Activated CD4-positive, CD25-positive, alpha-beta regulatory T cell (primary cell): ENCODE measurements around the gene CNTN2.

ENCODE experiments used
- DNase-seq, 4 experiments: peaks; one replicate each; lab custom pipeline; 2025; lab: John Stamatoyannopoulos, UW

The CNTN2 gene

GRCh38 chr1:205072881-205073280 is 29.9 kb downstream of the CNTN2 start:
- no peak for DNase-seq

DNA sequence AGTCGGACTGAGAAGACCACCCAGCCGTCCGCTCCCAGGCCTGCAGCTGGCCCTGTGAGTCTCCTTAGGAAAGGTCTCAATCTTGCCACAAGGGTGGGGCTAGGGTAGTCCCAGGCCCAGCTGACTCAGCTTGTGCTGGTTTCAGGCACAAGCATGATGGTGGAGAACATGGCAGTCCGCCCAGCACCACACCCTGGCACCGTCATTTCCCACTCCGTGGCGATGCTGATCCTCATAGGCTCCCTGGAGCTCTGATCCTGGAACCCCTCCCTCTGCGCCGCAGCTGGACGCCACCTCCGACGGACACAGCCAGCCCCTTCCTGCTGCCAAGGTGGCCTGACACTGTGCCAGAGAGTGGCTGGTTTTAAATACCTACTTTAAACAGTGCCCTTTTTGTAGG is 30.5 kb downstream of the CNTN2 start:
- no peak for DNase-seq

DNA sequence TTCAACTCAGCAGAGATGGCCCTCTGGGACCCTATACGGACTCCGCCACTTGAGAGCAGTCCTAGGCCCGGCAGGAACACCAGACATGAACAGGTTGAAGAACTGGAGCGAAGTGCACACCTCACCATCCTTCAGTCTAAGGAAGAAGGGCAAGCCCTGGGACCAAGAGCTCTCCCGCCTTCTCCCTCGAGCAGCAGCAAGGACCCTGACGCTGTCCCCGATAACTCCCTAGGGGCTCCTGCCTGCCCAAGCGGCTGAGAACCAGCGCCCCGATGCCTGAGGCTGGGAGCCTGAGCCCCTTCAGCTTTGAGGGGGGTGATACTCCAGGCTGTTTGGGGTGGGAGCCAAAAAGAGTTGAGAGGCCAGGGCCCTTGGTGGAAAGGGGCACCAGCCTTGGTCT is 31.1 kb downstream of the CNTN2 start:
- no peak for DNase-seq

DNA sequence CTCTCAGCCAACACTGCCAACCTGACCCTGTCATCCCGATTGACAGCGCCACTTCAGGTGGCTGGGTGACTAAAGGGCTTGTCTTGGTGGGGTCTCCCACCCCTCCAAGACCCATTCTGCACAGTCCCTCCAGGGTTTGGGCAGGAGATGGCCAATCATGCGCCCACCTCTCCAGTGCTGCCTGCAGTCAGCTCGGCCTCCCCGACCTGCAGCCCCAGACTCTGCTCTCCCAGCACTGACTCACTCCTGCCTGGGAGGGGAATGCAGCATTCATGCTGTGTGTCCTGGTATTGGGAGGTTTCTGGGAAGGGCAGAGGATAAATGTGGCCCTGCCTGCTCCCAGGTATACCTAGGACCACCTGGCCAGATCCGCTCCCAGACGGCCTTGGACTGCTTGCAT is 31.5 kb downstream of the CNTN2 start:
- no peak for DNase-seq

DNA sequence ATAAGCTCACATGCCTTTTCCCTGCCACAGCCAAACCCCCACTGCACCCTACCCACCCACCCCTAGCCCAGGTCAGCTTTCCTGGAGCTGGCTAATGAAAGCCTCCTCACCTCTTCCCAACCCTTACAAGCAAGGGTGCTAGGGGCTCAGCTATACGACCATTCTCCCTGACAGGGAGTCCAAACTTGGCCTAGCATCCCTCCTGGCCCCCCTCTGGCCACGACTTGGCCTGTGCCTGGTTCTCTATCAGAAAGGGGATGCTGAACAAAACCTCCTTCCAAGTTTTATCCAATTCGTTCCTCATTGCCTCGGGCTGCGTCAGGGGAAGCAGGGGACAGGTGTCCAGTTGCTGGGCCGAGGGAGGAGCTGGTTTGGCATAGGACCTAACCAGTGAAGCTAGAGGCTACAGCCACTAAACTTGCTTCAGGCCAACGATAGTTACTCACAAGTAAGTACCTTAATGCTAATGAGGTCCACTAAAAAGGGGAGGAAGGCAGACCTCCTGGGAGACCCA is 32.7 kb downstream of the CNTN2 start:
- no peak for DNase-seq

DNA sequence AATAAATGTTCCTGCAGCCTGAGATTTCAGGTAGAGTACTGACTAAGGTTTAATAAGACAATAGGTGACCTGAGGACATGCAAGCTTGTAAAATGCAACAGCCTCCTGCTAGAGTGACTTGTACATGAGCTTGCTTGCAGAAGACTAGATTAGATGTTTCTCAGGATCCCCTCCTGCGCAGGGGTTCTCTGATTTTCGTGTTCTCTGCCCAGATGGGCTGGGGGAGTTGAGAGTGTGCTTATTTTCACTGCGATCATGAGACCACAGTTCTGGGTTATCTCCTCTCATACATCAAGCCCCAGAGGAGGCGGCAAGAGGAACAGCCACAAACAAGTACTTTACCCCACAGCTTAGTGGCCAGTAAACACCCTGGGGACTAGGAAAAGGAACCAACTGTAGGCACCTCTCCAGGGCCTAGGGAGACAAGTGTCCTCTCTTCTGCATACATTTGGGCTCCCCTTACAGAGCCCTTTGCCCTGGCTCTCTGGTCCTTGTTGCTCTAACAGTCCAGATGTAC is 33.3 kb downstream of the CNTN2 start:
- DNase-seq: no peak

DNA sequence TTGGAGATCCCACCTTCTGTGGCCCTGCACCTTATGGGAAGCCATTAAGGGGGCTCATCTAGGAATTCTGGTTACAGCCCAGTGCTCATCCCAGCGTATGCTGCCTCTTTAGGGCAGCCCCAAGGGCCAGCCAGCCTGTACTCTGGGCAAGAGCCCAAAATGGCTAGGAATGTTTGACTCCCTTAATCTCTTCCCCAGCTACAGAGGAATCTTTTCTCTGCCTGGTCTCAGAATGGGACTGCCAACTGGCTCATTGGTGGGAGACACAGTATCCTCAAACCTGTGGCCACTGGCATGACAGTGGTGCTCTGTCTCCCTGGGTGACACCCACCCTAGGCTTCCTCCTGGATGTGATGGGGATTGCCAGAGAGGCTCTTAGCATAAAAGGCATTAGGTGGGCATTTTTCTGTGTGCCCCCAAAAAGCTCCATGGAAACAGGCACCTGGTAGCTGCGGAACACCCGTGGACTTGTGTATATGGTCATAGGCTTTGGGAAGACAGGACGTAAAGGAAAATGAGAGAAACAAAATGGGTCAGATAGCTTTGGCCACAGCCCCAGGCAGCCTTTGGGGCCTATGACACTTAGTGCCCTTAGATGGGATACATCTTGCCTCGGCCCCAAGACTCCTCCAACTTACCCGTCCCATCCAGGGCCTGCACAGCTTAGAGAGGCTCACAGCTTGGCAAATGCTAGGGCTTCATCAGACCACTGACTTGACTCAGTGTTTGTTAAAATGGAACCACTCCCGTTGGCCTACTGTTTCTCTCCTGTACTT is 34.3 kb downstream of the CNTN2 start:
- no peak for DNase-seq

- DNase-seq: no peak
Measured at GRCh38 chr1:205077934-205078311, 34.9 kb downstream of the CNTN2 start.

GRCh38 chr1:205082431-205082830 is 39.4 kb downstream of the CNTN2 start:
- DNase-seq: no peak

DNA sequence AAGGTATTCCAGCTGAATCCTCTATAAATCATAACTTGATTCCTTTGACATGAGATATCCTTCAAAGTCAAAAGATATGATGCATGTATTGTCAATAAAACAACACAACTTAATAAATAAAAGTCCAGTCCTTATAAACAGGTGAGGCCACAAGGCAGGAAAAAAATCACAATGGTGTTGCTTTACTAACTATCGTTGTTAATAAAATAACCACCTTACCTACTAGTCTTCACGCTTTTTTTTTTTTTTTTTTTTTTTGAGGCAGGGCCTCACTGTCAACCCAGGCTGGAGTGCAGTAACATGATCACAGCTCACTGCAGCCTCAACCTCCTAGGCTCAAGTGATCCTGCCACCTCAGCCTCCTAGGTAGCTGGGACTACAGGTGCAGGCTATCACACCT is 41.3 kb downstream of the CNTN2 start, which contains the start of gene TMEM81:
Gene TMEM81, minus strand, starts transcription at position 101 of the 400 bp plus-strand sequence. CDS start 140 bp downstream, outside the sequence.
- no peak for DNase-seq

- no peak for DNase-seq
Measured at GRCh38 chr1:205088341-205088740, 45.3 kb downstream of the CNTN2 start.

DNA sequence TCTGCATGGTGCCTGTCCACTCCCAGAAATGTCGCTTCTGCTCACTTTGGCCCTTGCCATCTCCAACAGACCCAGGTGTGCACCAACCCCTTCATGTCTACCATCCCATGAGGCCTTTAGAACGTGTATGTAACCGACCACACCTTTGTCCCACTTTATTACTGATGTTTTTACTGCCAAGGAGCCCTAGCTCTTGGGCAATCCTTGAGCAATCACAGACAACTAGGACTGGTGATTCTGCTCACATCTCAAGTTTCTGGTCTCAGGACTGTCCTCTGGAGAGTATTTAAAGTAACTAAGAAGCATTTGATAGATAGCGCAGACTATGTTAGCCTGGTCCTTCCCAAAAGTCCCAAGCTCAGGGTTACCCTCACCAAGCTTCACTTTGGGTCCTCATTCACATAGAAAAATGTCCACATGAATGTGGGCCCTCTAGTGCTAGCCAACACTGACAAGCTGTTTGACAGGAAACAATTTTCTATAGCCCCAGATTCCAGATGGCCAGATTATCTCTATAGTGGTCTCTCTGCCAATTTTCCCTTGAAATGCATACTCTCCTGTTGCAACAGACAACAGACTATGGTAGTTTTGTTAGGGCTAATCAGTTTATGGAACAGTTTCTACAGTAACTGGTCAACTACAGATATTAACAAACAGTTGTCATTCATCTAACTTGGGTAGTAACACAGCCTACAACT is 48.2 kb downstream of the CNTN2 start:
- DNase-seq: no peak

GRCh38 chr1:205095422-205095821 is 52.4 kb downstream of the CNTN2 start:
- no peak for DNase-seq

DNA sequence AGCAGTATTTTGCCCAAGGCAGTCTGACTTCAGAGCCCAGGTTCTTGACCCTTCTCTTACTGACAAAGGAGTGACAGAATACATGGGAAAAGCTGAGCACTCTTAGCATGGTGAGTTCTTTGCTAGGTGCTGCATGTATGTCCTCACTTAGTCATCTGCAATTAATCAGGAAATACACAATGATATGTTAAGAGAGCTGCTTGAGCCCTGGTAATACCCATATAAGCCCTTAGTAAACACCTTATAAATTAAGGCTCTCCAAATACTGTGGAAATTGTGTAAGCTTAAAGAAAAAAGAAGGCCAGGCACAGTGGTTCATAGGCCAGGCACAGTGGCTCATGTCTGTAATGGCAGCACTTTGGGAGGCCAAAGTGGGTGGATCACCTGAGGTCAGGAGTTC is 55.2 kb downstream of the CNTN2 start:
- no peak for DNase-seq

- no peak for DNase-seq
Measured at GRCh38 chr1:205102404-205102803, 59.4 kb downstream of the CNTN2 start.

- DNase-seq: no peak
Measured at GRCh38 chr1:205107327-205107726, 64.3 kb downstream of the CNTN2 start.

- DNase-seq: no peak
Measured at GRCh38 chr1:205108464-205108863, 65.5 kb downstream of the CNTN2 start.

GRCh38 chr1:205109269-205109668 is 66.3 kb downstream of the CNTN2 start:
- DNase-seq: no peak

DNA sequence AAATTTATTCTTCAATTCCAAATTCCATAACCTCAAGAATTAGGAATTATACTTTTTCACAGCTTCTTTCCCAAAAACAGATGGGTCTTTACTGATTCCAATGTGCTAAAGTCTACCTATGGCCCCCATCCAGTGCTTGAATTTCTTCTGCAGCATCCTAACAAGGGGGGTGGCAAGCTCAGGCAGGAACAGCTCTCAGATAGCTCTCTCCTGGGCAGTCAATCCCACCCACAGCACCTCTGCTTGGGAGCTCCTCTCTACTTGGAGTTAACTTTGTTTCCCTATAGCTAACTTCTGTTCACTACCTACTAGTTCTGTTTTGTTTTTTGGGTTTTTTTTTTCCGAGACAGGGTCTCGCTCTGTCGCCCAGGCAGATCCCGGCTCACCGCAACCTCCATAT is 66.7 kb downstream of the CNTN2 start:
- DNase-seq: no peak

DNA sequence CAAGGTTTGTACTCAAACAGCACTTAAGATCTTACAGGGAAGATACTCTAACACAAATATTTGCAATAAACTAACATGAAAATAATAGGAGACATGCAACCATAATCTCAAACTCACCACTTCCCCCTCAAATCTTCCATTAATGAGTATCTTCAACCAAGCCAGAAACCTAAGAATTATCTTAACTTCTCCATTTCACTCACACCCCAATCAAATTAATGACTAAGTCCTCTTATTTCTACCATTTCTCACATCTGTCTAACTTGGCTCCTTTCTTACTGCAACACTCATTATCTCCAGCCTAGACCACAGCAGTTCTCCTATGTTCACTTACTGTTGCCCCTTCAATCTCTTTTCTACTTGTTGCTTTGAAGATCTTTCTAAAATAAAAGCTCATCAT is 68.3 kb downstream of the CNTN2 start:
- DNase-seq: no peak

DNA sequence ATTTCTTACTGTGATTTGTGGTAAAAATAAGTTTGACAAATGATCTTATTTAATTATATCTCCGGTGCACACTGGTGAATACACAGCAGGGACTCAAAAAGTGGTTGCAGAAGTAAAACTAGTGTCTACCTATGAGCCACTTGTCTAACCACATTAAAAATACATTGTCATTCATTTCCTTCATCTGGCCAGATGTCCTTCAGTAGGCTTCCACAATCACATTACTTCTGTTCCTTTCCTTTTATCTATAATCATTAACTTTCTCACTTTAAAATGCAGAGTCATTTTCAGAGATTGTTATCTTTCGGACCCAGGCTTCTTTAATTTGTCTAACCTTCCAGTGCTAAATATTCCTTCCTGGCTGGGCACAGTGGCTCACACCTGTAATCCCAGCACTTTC is 75.7 kb downstream of the CNTN2 start:
- DNase-seq: no peak

DNA sequence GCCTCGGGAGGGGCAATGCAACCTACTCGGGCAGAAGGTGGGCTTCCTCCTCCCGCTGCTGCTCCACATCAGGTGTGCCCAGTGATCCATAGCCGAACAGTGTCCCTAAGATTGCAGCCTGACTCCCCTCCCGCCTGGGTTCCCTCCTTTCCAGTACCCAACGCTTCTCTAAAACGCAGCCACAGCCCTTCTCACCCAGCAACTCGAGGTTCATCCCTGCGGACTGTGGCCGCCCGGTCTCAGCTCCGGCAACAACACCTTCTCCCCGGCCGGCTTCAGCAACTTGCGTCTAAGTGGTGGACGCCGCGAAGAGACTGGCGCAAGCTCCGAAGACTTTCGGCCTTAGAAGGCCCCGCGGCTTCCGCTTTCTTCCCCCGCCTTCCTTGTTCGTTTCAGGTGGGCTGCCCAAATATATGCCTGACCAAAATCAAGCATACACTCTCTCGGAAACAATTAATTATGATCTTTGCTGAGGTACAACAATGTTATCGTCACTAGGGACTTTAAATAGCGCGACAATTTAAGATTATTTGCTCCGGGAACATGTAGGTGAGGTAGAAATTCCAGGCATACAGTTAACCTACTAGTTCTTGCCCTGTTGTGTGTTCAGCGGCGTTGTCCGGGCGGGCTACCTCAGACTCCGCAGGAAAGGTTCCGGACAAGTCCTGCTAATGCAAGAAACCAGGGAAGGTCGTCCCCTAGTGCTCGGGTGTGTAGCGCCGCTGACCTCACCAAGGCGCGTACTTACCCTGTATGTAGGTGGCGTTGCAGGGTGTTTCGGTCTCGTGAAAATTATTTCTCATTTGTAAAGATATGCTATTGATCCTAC is 78.9 kb downstream of the CNTN2 start, which contains the start of gene RBBP5:
Gene RBBP5, minus strand, starts transcription at position 319 of the 829 bp plus-strand sequence. Its CDS starts 105 bp downstream, at position 214.
- peak; percentile 83 to 91 (median 86) for DNase-seq
